Measurements from ENCODE around the gene CDK18.

Gene CDK18

GRCh38 chr1:205510951-205511330, 6.5 kb downstream of the CDK18 start:
- Histone ChIP-seq H3K4me3 (ENCODE audit: low read depth, low read length) (no peak overlapping the region), H3K27me3 (ENCODE audit: control insufficient read depth, insufficient read depth, low read length) (no peaks in the 10 kb centered on the region), H3K9me3 (ENCODE audit: control insufficient read depth, insufficient read depth, low read length) (no peaks in the 10 kb centered on the region), H3K36me3 (ENCODE audit: control insufficient read depth, insufficient read depth, low read length) (peaks cover 11% of the 10 kb centered on the region), H3K9ac (ENCODE audit: low read depth, low read length) (no peak overlapping the region), H3K4me1 (ENCODE audit: control insufficient read depth, insufficient read depth, low read length) (peaks cover 10% of the 10 kb centered on the region)

DNA sequence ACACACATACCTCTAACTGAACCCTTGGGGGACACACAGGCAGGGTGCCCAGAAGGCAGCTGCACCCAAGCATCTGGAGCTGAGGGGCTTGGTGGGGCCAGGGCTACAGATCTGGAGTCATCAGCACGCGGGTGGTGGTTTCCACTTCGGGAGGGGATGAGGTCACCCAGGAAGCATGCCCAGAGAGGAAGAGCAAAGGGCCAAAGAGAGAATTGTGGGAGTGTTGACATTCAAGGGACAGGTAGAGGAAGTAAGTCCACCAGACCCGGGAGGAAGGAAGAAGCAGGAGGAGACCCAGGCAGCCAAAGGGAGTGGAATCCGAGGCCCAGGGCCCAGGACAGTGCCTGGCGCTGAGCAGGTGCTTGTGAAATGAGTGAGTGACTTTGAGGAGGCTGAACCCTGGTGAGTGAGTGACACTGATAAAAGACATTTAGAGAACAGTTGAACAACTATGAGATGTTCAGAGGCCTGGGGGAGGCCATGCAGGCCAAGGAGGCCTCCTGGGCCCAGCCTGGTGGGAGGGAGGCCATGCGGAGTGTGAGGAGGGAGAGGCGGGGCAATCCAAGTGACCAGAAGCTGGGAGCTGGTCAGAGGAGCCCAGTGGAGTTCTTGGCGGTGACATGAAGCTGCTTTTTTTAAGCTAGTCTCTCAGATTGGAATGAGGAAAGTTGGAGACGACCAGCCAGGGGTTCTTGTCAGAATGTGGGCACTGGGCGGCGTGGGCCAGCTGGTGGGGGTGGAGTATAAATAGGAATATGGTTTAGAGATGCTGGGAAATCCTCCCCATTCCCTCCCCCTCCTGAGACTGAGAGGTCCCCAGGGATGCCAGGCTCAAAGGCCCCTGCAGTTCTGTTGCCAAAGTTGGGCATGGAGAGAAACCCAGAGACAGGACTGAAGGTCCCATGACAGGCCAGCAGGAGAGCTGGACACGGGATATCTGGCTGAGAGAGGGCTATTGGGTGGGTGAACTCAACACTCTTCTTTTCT, 7.9 kb downstream of the CDK18 start:
- Histone ChIP-seq H3K4me3 (ENCODE audit: low read depth, low read length) (no peak overlapping the region), H3K27me3 (ENCODE audit: control insufficient read depth, insufficient read depth, low read length) (no peaks in the 10 kb centered on the region), H3K9me3 (ENCODE audit: control insufficient read depth, insufficient read depth, low read length) (no peaks in the 10 kb centered on the region), H3K9ac (ENCODE audit: low read depth, low read length) (no peak overlapping the region), H3K36me3 (ENCODE audit: control insufficient read depth, insufficient read depth, low read length) (peaks cover 4% of the 10 kb centered on the region), H3K4me1 (ENCODE audit: control insufficient read depth, insufficient read depth, low read length) (peaks cover 7% of the 10 kb centered on the region)

GRCh38 chr1:205513774-205514173, 9.3 kb downstream of the CDK18 start:
- Histone ChIP-seq H3K9me3 (ENCODE audit: control insufficient read depth, insufficient read depth, low read length) (no peaks in the 10 kb centered on the region), H3K4me3 (ENCODE audit: low read depth, low read length) (no peak overlapping the region), H3K36me3 (ENCODE audit: control insufficient read depth, insufficient read depth, low read length) (no peaks in the 10 kb centered on the region), H3K9ac (ENCODE audit: low read depth, low read length) (no peak overlapping the region), H3K4me1 (ENCODE audit: control insufficient read depth, insufficient read depth, low read length) (peaks cover 7% of the 10 kb centered on the region), H3K27me3 (ENCODE audit: control insufficient read depth, insufficient read depth, low read length) (no peaks in the 10 kb centered on the region)

GRCh38 chr1:205514211-205515142, 10.0 kb downstream of the CDK18 start:
- Histone ChIP-seq H3K9ac (ENCODE audit: low read depth, low read length) (no peak overlapping the region), H3K36me3 (ENCODE audit: control insufficient read depth, insufficient read depth, low read length) (no peaks in the 10 kb centered on the region), H3K4me1 (ENCODE audit: control insufficient read depth, insufficient read depth, low read length) (peaks cover 10% of the 10 kb centered on the region), H3K4me3 (ENCODE audit: low read depth, low read length) (no peak overlapping the region), H3K27me3 (ENCODE audit: control insufficient read depth, insufficient read depth, low read length) (no peaks in the 10 kb centered on the region), H3K9me3 (ENCODE audit: control insufficient read depth, insufficient read depth, low read length) (no peaks in the 10 kb centered on the region)

DNA sequence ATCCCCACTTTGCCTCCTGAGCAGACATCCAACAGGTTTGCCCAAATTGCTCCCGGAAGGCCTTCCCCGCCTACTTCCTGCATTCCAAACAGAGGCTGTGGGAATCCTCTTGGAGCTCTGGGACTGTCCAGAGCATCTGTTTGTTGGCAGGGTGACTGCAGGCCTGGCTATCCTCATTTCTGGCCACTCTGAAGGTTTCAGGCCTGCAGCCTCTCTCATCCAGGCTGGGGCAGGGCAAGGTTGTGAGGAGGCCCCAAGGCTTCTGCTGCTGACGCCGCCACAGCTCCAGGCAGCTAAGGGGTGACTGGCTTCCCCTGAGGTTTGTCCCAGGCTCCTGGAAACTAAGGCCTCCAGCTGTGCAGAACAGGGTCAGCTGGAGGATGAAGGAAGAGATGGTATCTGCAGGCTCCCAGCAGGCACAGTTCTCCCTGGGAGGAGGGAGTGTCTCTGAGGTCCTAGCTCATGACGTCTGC, 11.3 kb downstream of the CDK18 start:
- no peaks in the 10 kb centered on the region for H3K27me3 ChIP-seq (ENCODE audit: control insufficient read depth, insufficient read depth, low read length)
- H3K9ac ChIP-seq (ENCODE audit: low read depth, low read length): no peak overlapping the region
- peaks cover 16% of the 10 kb centered on the region for H3K4me1 ChIP-seq (ENCODE audit: control insufficient read depth, insufficient read depth, low read length)
- no peaks in the 10 kb centered on the region for H3K9me3 ChIP-seq (ENCODE audit: control insufficient read depth, insufficient read depth, low read length)
- H3K36me3 ChIP-seq (ENCODE audit: control insufficient read depth, insufficient read depth, low read length): no peaks in the 10 kb centered on the region
- no peak overlapping the region for H3K4me3 ChIP-seq (ENCODE audit: low read depth, low read length)

DNA sequence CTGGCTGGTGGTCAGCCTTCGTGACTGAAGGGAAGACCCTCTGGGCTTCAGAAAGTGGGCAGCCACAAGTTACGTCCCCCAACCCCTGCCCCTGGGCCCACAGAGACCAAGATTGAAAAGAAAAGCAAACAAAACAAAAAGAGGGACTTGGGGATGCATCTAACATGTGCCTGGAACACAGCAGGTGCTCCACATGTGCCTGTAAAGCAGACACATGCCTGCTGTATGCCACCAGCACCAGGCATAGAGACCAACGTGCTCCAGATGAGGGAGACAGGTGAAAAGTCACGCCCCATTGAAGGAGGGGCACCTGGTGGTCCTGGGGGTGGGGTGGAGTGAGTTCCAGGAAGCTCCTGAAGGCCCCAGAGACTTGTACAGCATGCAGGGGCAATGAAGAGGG, 11.9 kb downstream of the CDK18 start:
- no peak overlapping the region for H3K9ac ChIP-seq (ENCODE audit: low read depth, low read length)
- H3K4me1 ChIP-seq (ENCODE audit: control insufficient read depth, insufficient read depth, low read length): peaks cover 16% of the 10 kb centered on the region
- no peak overlapping the region for H3K4me3 ChIP-seq (ENCODE audit: low read depth, low read length)
- no peaks in the 10 kb centered on the region for H3K36me3 ChIP-seq (ENCODE audit: control insufficient read depth, insufficient read depth, low read length)
- H3K9me3 ChIP-seq (ENCODE audit: control insufficient read depth, insufficient read depth, low read length): no peaks in the 10 kb centered on the region
- no peaks in the 10 kb centered on the region for H3K27me3 ChIP-seq (ENCODE audit: control insufficient read depth, insufficient read depth, low read length)

DNA sequence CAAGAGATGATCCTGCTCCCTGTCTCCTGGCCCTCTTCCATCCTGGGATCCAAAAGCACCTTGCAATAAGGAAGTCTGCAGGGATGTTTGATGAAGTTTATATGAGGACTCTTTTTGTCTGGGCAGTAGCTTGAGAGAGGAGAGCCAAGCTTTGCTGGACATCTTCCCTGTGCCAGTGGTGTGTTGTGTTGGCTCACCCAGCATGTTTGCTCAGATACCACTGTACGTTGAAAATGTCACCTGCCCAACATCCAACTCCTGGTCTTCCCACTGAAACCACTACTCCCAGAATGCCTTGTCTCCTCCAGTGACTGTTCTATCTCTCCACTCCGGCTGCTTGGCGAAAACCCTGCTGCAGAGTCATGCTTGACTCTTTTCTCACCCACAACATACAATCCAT, 12.8 kb downstream of the CDK18 start:
- Histone ChIP-seq H3K4me3 (ENCODE audit: low read depth, low read length) (no peak overlapping the region), H3K27me3 (ENCODE audit: control insufficient read depth, insufficient read depth, low read length) (no peaks in the 10 kb centered on the region), H3K36me3 (ENCODE audit: control insufficient read depth, insufficient read depth, low read length) (no peaks in the 10 kb centered on the region), H3K9ac (ENCODE audit: low read depth, low read length) (no peak overlapping the region), H3K4me1 (ENCODE audit: control insufficient read depth, insufficient read depth, low read length) (peaks cover 16% of the 10 kb centered on the region), H3K9me3 (ENCODE audit: control insufficient read depth, insufficient read depth, low read length) (no peaks in the 10 kb centered on the region)

DNA sequence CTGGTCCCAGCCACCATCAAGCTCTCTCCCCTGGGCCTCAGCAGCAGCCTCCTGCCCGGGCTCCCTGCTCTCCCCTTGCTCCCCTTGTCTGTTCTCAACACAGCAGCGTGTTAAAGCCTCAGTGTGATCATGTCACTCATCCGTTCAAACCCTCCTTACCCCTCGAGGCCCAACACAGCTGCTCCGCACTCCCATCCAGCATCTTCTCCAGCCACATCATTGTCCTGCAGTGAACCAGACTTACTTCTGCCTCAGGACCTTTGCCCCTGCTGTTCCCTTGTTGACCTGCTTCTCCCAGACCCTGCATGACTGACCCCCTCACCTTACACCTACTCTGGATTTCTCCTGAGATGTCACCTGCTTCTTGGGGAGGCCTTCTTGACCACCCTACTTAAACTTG, 13.3 kb downstream of the CDK18 start:
- no peaks in the 10 kb centered on the region for H3K9me3 ChIP-seq (ENCODE audit: control insufficient read depth, insufficient read depth, low read length)
- H3K4me3 ChIP-seq (ENCODE audit: low read depth, low read length): no peak overlapping the region

DNA sequence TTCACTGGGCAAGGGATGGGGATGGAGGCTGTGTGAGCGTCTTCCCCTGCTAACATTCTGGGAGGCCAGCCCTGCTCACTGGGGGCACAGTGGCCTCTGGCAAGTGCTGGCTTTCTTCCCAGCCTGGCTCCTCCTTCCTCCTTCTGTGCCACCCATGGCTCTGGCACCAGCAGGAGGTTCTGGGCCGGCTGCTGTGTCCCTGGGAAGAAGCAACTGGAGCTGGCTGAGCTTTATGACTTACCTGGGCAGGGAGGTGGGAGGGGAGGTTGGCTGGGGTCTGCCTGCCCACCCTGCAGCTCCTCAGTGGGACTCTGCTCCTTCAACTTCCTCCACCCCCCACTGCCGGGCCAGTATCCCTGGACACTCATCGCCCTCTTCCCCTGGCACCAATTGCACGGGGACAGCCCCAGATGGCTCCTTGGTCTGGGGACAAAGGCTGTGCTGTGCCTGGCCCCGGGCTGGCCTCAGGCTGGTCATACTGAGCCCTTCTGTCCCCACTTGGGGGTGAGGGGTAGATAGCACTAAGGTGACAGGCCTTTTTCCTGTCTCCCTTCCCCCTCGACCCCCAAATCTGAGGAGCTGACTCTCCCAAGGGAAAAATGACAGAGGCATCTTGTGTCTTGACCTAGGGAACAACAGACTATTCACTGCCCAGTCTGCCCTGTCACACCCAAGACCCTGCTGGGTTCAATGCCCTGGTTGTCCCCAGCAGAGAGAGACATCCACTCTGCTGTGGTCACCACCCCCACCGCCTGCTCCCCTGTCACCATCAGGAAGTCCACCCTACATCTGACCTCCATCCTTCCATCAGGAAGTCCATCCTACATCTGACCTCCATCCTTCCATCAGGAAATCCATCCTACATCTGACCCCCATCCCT, 14.4 kb downstream of the CDK18 start:
- Histone ChIP-seq H3K4me3 (ENCODE audit: low read depth, low read length) (no peak overlapping the region), H3K9ac (ENCODE audit: low read depth, low read length) (no peak overlapping the region)

More for the DNA sequence above, 13.3 kb downstream of the CDK18 start:
- Histone ChIP-seq H3K27me3 (ENCODE audit: control insufficient read depth, insufficient read depth, low read length) (no peaks in the 10 kb centered on the region), H3K9ac (ENCODE audit: low read depth, low read length) (no peak overlapping the region), H3K36me3 (ENCODE audit: control insufficient read depth, insufficient read depth, low read length) (no peaks in the 10 kb centered on the region), H3K4me1 (ENCODE audit: control insufficient read depth, insufficient read depth, low read length) (peaks cover 16% of the 10 kb centered on the region)

DNA sequence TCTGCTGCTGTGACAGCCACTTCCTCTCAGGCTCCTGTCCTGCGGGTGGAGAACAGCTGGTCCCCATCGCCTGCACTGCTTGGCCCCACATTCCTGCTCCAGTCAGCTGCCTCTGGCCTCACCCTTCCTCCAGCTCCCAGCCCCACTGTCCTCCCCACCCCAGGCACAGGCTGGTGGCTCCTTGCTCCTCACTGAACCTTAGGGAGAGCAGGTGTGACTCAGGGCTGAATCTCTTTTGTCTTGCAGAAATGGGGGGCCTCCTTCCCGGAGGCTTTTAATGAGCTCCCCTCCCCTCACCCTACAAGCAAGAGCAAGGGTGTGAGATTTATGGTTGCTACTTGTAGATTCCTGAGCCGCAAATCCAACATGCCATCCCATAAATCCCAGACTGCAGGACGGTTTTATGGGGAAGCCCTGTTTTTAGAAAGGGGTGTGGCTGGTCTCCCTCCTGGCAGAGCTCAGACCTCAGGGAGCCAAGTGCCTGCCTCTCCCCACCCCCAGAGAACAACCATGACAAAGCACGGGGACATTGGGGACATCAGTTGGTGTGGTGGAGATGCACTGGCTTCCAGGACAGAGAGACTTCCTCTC, 15.2 kb downstream of the CDK18 start:
- H3K36me3 ChIP-seq (ENCODE audit: control insufficient read depth, insufficient read depth, low read length): peaks cover 1% of the 10 kb centered on the region
- no peaks in the 10 kb centered on the region for H3K27me3 ChIP-seq (ENCODE audit: control insufficient read depth, insufficient read depth, low read length)
- H3K9me3 ChIP-seq (ENCODE audit: control insufficient read depth, insufficient read depth, low read length): no peaks in the 10 kb centered on the region
- no peak overlapping the region for H3K9ac ChIP-seq (ENCODE audit: low read depth, low read length)
- H3K4me3 ChIP-seq (ENCODE audit: low read depth, low read length): no peak overlapping the region
- peaks cover 22% of the 10 kb centered on the region for H3K4me1 ChIP-seq (ENCODE audit: control insufficient read depth, insufficient read depth, low read length)

More for the DNA sequence above, 14.4 kb downstream of the CDK18 start:
- H3K36me3 ChIP-seq (ENCODE audit: control insufficient read depth, insufficient read depth, low read length): no peaks in the 10 kb centered on the region
- no peaks in the 10 kb centered on the region for H3K27me3 ChIP-seq (ENCODE audit: control insufficient read depth, insufficient read depth, low read length)
- H3K9me3 ChIP-seq (ENCODE audit: control insufficient read depth, insufficient read depth, low read length): no peaks in the 10 kb centered on the region
- H3K4me1 ChIP-seq (ENCODE audit: control insufficient read depth, insufficient read depth, low read length): peaks cover 19% of the 10 kb centered on the region

All from iPS-15b (cell line).